HL-60 (cell line): ENCODE results near the gene SYNJ1.

Source experiments
- CTCF ChIP-seq: IDR thresholded peaks from one replicate; pipeline ENCODE4 v1.5.1; 2011; ENCODE audit warnings: low read length, control low read depth, inconsistent platforms; ENCODE audit not compliant: insufficient read depth
- GABPA ChIP-seq: IDR thresholded peaks from 2 replicates; pipeline ENCODE4 v1.6.1; 2012; ENCODE audit warnings: low read depth
- POLR2AphosphoS5 ChIP-seq: IDR thresholded peaks from 2 replicates; pipeline ENCODE4 v1.6.1; 2012; ENCODE audit warnings: low read depth
- REST ChIP-seq: IDR thresholded peaks from 2 replicates; pipeline ENCODE4 v1.6.1; 2012; ENCODE audit warnings: low read depth; ENCODE audit not compliant: insufficient replicate concordance
- SPI1 ChIP-seq: IDR thresholded peaks from 2 replicates; pipeline ENCODE4 v1.6.1; 2012; ENCODE audit warnings: low read depth, mild to moderate bottlenecking, borderline replicate concordance

GRCh38 chr21:32713726-32714125 is 14.1 kb downstream of the SYNJ1 start:
- TF ChIP-seq CTCF = no peak
- TF ChIP-seq REST = no peak
- no peak for TF ChIP-seq POLR2AphosphoS5
- TF ChIP-seq GABPA = no peak
- TF ChIP-seq SPI1 = no peak
